DMS114 treated with DMSO at 0.1 percent for 48 hours (cell line): ENCODE measurements around the gene PARVB.

Experiments
- DNase-seq: peaks from one replicate; lab custom pipeline; 2025; ENCODE audit not compliant: unreplicated experiment; lab: John Stamatoyannopoulos, UW

The PARVB gene

GRCh38 chr22:44026066-44026629, 2.0 kb downstream of the PARVB start:
- no peak for DNase-seq

GRCh38 chr22:44026630-44027511, 2.8 kb downstream of the PARVB start:
- DNase-seq: no peak

GRCh38 chr22:44028091-44028490, 4.0 kb downstream of the PARVB start:
- DNase-seq: no peak

- no peak for DNase-seq
Observed at GRCh38 chr22:44029069-44029468, 5.0 kb downstream of the PARVB start.

- no peak for DNase-seq
Observed at GRCh38 chr22:44030051-44030701, 6.1 kb downstream of the PARVB start.

GRCh38 chr22:44030702-44031082, 6.6 kb downstream of the PARVB start:
- DNase-seq: no peak

- DNase-seq: no peak
Observed at GRCh38 chr22:44031158-44031952, 7.3 kb downstream of the PARVB start.

GRCh38 chr22:44032126-44032730, 8.1 kb downstream of the PARVB start:
- DNase-seq: no peak

- no peak for DNase-seq
Observed at GRCh38 chr22:44033287-44033686, 9.2 kb downstream of the PARVB start.

GRCh38 chr22:44033694-44034093, 9.6 kb downstream of the PARVB start:
- DNase-seq: no peak

- no peak for DNase-seq
Observed at GRCh38 chr22:44037519-44038375, 13.6 kb downstream of the PARVB start.

- no peak for DNase-seq
Observed at GRCh38 chr22:44039566-44040171, 15.6 kb downstream of the PARVB start.

GRCh38 chr22:44042249-44043218, 18.4 kb downstream of the PARVB start:
- DNase-seq: no peak

GRCh38 chr22:44045145-44045544, 21.0 kb downstream of the PARVB start:
- no peak for DNase-seq

GRCh38 chr22:44046485-44047141, 22.5 kb downstream of the PARVB start:
- DNase-seq: no peak

- DNase-seq: no peak
Observed at GRCh38 chr22:44047891-44048301, 23.8 kb downstream of the PARVB start.

GRCh38 chr22:44049486-44050231, 25.6 kb downstream of the PARVB start:
- DNase-seq: no peak
